HG03139 (cell line): ENCODE results near the gene MYO10.
A peak's percentile ranks its signal among the peaks of the same experiment; 100 is the strongest.
"Not testable (repeated sequence)": the region's sequence is repeated elsewhere in the genome, so short reads cannot be mapped to it uniquely, and the experiment has no call there.

ENCODE experiments used
- ATAC-seq: cut with Tn5 transposase; IDR thresholded peaks from one replicate; pipeline ENCODE4 v1.9.1; 2021; ENCODE audit not compliant: unreplicated experiment

Gene MYO10

DNA sequence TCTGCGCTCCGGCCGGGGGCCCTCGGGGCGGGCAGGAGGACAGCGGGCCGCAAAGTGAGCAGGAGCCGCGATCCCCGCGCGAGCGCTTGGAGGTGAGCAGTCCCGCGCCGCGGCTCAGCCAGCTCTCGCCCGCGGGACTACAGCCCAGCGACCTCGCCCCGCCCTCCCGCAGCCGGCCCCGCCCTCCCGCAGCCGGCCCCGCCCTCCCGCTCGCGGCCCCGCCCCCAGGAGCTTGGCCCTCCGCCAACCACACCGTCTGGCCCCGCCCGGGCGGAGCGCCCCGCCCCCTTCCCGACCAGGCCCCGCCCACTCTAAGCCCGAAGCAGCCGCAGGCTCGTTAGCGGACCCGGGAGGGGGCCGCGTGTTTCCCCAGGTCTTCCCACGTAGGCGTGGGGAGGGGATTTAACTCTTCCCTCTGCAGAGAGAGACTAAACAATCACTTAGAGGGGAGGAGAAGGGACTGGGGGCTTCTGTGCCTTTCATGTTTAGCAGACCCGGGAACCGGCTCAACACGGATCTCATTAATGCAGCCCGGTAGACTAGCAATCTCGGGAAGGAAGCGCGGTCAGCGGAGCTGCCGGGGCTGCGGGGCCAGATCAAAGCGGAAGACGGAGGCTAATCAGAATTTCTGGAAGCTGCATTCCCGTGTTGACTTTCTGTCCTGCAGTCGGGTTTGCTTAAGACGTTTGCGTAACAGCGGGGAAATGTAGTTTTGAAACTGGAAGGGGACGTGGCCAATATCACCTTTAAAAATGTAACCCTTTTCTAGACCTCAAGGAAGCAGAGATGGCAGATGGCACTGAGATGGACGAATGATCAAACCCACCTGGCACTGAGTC is at the start of gene MYO10:
Gene MYO10, minus strand, starts transcription at position 139 of the 839 bp plus-strand sequence. CDS start 480 bp downstream, outside the sequence.
- ATAC-seq: peak; percentile 56

DNA sequence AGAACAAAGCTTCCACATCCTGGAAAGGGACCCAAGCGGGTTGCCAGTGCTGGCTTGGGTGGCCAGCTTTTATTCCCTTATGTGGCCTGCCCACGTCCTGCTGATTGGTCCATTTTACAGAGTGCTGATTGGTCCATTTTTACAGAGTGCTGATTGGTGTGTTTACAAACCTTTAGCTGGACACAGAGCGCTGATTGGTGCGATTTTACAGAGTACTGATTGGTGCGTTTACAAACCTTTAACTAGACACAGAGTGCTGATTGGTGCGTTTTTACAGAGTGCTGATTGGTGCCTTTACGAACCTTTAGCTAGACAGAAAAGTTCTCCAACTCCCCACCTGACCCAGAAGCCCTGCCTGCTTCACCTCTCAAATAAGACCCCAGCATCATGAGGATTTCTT is 49.2 kb upstream of the MYO10 start:
- not testable (repeated sequence) for ATAC-seq

DNA sequence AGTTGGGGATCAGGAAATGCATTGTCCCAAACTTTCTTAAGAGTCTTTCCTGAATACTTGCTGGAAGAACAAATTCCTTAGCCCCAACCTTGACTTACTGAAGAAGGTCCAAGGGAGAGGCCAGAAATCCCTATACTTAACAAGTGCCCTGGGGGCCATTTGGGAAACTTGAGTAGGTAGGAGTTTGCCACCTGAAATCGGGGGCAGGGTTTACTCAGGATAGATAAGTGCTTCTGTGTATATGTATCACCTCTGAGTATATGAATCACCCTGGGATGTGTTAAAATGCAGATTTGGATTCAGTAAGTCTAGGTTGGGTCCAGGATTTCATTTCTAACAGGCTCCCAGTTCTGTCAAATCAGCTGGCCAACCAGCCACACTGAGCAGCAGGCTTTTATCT is 47.9 kb upstream of the MYO10 start:
- ATAC-seq: no peak

DNA sequence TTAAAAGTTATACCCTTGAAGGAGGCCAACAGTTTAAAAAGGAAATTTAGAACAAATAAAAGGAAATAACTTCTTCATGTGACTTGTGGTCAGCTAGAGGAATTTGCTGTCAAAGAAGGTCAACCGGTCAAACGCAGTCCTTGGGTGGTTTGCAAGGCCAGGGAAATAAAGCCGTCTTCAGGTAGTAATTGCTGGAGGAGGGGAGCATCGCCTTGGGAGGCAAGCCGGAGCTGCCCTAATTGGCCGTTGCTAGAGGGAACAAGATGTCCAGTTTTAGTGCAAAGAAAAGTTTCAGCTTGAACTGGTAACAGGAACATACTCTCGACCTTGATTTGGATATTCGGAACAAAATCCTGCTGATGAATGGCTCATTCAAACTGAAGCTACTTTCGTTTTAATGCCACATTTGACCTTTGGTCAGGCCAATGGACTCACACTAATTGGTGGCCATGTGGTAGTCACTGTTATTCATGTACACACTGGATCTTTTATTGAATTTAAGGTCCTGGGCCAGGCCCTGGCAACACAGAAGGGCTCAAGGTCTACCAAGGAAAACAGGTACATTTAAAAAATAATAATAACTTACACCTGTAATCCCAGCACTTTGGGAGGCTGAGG is 47.0 kb upstream of the MYO10 start:
- no peak for ATAC-seq

DNA sequence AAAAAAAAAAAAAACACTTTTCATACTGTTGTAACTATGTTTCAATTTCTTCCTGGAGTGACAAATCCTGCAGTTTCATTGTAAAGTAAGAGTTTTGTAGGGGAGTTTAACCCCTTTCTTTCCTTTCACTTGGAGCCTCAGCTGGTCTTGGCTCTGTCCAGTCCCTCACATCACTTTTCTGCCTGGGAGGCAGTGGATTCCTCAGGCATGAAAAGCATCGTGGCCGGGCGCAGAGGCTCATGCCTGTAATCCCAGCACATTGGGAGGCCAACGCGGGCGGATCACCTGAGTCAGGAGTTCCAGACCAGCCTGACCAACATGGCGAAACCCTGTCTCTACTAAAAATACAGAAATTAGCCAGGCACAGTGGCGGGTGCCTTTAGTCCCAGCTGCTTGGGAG is 45.6 kb upstream of the MYO10 start:
- ATAC-seq: no peak

DNA sequence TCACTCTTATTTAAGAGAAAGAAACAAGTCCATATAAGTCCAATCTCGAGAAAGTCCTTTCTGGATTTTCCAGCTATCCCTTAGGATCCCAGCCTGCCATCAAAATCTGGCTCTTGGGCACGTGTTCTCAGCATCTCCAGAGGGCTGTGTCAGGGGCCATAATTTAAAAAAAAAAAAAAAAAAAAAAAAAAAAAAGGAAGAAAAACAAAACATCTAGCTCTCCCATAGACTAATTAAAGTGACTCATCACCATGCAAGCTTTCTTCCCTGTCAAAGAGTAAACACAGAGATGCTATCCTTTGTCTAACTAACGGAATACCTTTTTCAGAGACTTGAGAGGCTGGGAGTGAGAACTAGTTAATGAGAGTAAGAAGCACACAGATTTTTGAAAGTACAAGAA is 44.9 kb upstream of the MYO10 start:
- no peak for ATAC-seq

DNA sequence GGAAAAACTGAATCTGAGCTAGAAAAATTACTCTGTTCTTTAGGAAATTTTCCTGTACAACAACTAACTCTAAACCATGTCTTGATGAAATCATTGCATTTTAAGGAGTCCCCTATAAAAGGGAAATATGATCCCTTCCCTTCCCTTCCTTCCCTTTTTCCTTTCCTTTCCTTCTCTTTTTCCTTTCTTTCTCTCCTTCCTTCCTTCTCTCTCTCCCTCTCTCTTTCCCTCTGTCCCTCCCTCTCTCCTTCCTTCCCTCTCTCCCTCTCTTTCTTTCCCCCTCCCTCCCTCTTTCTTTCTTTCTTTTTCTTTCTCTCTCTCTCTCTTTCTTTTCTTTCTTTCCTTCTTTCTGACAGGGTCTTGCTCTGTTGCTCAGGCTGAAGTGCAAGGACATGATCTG is 42.2 kb upstream of the MYO10 start:
- ATAC-seq: no peak

DNA sequence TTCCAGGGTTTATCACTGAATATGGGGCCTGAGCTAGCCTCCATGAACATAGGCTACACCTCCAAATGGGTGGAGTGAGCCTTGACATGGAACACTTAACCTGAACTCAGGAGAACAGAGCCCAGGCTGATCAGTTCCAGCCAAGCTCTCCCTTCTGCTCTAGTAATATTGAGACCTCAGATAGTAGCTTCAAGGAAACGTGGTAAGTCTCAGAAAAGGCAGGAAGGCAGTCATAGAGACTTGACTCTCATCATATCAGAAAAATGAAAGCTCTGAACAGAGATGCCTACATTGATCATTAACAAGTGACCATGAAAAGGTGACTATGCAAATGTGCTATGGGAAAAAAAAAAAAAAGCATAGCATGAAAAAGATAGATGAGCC is 40.5 kb upstream of the MYO10 start:
- peak; percentile 78 for ATAC-seq

DNA sequence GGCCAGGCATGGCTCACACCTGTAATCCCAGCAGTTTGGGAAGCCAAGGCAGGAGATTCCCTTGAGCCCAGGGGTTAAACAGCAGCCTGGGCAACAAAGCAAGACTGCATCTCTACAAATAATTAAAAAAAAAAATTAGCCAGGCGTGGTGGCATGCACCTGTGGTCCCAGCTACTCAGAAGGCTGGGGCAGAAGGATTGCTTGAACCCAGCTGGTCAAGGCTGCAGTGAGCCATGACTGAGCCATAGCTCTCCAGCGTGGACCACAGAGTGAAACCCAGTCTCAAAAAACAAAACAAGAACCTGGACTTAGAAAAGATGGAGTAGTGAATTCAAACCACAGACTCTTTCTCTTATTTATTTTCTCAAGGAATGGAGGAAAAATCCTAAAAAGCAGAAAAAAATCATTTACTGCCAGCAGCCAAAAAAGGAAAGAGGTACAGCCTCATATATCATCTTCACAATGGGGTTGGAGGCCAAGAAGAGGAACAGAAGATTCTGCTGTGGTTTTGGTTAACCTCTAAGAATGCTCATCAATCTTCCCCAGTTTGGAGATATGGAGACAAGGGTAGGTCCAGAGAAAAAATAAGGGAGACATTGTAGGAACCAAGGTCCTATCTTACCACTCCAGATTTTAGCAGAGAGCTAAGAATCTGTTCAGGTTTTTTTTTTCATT is 40.0 kb upstream of the MYO10 start:
- peak; percentile 80 for ATAC-seq

DNA sequence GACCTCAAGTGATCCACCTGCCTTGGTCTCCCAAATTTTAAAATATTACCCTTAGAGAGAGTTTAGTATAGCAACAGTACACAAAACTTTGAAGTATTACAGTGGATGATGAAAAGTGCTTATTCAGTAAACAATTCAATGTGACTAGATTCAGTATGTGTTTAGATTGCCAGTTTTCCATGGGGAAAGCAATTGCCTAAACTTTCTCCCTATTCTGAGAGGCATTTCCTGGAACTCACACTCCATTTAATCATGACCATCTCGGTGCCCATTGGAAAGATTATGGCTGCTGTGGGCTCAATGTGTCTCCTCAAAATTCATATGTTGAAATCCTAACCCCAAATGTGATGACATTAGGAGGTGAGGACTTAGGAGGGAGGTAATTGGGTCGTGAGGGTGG is 38.9 kb upstream of the MYO10 start:
- ATAC-seq: no peak

DNA sequence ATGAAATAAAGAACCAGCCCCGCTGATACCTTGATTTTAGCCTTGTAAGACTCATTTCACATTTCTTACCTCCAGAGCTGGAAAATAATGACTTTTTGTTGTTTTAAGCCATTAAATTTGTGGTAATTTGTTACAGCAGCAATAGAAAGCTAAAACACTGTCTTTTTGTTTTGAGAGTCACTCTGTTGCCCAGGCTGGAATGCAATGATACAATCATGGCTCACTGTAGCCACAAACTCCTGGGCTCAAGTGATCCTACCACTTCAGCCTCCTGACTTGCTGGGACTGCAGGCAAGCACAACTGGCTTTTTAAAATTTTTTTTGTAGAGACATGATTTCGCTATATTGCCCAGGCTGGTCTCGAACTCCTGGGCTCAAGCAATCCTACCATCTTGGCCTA is 34.7 kb upstream of the MYO10 start:
- ATAC-seq: no peak

DNA sequence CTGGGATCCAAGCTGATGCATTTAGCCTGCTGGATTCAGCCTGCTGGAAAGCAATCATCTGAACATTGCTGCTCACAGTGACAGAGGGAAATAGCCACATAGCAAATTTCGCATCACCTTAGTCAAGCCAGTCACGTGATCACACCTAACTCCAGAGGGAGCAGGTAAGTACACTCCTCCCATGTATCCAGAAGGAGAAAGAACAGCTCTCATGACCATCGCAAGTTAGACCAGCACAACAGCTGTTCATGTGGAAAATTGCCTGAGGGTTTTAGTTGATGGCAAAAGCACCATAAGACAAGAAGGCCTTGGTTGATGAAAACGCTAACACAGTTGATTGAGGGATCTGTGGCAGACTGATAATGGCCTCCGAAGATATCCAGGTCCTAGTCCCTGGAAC is 34.2 kb upstream of the MYO10 start:
- no peak for ATAC-seq

DNA sequence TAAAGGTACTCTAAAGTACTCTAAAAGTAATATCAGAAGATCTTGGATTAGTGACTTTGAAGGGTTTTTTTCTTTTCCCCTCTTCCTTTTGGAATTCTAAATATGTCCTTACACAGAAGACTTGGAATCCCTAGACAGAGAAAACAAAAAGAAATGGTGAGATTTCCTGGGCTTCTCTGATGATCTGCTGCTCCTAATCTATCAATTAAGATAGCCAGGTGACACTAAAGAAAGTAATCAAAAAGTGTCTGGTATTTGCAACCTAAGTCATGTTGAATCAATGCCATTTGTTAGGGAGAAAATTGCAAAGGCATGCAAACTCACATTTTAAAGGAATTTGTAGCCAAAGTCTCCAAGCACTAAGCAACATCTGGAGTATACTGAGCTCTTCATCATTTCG is 29.5 kb upstream of the MYO10 start:
- ATAC-seq: no peak

DNA sequence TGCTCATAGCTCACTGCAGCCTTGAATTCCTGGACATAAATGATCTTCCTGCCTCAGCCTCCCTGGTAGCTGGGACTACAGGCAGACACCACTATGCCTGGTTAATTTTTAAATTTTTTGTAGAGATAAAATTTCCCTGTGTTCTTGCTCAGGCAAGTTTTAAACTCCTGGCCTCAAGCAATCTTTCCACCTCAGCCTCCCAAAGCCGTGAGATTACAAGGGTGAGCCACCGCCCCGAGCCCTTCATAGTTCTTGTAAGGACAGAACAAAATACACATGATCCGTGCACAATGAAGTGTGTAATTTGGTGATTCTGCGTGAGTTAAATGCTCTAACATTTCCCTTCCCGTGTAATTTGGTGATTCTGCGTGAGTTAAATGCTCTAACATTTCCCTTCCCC is 27.7 kb upstream of the MYO10 start:
- ATAC-seq: no peak

DNA sequence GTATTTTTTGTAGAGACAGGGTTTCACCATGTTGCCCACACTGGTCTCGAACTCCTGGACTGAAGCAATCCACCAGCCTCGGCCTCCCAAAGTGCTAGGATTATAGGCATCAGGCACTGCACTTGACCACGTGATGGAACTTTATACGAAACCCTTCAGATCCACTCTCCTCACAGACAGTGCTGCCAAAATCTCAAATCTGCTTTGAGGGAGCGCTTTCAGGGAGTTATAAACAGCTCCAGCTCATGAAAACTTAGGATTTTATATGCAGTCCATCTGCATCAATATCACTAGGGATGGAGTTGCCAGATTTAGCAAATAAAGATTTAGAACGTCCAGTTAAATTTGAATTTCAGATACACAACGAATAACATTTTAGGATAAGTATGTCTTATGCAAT is 25.0 kb upstream of the MYO10 start:
- no peak for ATAC-seq

DNA sequence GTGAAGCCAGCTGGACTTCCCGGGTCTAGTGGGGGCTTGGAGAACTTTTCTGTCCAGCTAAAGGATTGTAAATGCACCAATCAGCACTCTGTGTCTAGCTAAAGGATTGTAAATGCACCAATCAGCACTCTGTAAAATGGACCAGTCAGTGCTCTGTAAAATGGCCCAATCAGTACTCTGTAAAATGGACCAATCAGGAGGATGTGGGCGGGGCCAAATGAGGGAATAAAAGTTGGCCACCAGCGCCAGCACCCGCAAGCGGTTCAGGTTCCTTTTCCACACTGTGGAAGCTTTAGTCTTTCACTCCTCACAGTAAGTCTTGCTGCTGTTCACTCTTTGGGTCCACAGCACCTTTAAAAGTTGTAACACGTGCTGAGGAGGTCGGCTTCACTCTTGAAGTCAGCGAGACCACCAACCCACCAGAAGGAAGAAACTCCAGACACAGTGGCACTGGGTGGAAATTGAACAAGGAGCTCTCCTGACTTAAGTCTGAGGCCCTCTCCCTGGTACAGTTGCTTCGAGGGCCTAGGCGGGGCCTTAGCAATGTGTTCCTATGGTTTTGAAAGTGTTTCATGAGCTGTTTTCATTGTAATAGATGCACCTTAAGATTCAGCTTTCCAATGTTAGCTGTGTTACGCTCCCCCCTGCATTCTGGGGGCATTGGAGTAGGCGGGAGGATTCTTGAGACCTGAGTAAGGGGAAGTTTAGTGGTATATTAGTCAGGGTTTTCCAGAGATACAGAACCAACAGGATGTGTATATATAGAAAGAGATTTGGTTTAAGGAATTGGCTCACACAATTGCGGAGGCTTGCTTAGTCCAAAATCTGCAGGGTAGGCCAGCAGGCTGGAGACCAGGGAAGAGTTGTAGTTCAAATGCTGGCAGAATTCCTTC is 21.5 kb upstream of the MYO10 start:
- no peak for ATAC-seq

DNA sequence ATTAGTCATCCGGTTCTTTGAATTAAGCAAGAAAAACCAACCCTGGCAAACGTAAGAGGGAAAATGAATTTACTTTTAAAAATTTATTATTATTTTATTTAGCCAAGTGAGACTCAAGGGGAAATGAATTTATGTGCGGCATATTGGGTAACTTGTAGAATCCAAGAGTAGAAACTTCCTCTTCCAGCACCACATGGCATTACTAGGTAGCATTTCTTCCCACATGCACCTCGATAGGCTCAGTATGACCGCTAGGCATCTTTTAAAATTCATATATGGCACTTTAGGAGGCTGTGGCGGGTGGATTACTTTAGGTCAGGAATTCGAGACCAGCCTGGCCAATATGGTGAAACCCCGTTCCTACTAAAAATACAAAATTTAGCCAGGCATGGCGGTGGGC is 17.6 kb upstream of the MYO10 start:
- ATAC-seq: no peak

DNA sequence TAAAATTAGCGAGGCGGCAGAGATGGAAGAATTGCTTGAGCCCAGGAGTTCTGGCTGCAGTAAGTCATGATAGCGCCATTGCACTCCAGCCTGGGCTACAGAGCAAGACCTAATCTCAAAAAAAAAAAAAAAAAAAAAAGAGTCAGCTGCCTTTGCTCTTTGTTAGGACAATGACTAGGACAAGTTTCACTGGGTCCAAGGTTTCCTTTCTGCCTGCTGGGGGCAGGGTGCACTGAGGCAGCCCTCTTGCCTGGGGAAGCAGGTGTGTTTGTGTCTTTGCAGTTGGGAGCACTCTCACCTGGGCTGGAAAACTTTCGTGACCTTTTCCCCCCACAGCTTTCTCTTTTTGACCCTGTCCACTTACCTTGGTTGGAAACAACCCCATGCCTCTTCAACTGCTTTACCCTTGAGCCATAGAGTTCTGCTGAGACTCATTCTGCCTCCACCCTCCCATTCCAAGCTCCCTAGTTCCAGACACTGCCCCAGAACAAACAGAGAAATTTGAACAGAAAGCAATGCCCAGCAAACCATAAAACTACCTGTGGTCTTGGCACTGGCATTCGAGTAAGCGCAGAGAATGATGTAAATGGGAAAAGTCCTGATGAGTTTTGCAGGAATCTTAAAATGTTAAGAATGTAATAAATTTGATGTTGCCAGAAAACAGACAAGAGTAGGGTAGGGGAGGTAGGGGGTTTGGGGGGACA is 17.0 kb upstream of the MYO10 start:
- ATAC-seq: no peak

DNA sequence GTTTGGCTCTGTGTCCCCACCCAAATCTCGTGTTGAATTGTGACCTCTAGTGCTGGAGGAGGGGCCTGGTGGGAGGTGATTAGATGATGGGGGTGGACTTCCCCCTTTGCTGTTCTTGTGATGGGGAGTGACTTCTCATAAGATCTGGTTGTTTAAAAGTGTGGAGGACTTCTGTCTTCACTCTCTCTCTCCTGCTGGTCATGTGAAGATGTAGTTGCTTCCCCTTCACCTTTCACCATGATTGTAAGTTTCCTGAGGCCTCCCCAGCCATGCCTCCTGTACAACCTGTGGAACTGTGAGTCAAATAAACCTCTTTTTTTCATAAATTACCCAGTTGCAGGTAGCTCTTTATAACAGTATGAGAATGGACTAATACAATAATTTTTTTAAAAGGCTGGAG is 10.6 kb upstream of the MYO10 start:
- no peak for ATAC-seq

DNA sequence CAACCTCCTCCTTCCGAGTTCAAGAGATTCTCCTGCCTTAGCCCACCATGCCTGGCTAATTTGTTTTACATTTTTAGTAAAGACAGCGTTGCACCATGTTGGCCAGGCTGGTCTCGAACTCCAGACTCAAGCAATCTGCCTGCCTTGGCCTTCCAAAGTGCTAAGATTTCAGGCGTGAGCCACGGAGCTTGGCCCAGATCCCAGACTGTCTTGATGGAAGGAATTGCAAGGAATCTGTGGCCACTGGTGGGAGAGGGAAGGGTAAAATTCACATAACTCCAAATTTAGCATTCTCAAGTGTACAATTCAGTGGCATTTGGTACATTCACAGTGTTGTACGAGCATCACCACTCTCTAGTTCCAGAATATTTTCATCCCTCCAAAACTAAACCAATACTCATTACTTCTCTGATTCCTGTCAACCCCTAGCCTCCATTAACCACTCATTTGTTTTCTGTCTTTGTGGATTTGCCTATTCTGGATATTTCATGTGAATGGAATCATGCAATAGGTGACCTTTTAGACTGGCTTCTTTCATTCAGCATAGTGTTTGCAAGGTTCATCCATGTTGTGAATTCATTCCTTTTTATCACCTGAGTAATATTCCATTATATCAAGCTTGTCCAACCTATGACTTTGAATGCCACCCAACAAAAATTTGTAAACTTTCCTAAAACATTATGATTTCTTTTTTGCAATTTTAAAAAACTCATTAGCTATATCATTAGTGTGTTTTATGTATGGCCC is 8.9 kb upstream of the MYO10 start:
- ATAC-seq: no peak
